KOPT-K1 (cell line): ENCODE data around the gene ABCA7.

ENCODE experiments used
- H3K27ac ChIP-seq: fragments of 200-600 bp; sonication (generic); 2 replicates; pipeline ENCODE4 v1.5.1; 2016; ENCODE audit warnings: antibody characterized with exemption, mild to moderate bottlenecking, low read depth, low read length; ENCODE audit not compliant: poor library complexity, severe bottlenecking
- H3K36me3 ChIP-seq: fragments of 200-600 bp; sonication (generic); 2 replicates; pipeline ENCODE4 v1.5.1; 2017; ENCODE audit warnings: antibody characterized with exemption, mild to moderate bottlenecking, low read length, moderate library complexity; ENCODE audit not compliant: insufficient read depth
- H3K9me3 ChIP-seq: fragments of 200-600 bp; sonication (generic); 2 replicates; pipeline ENCODE4 v1.5.1; 2017; ENCODE audit warnings: antibody characterized with exemption, low read length, mild to moderate bottlenecking; ENCODE audit not compliant: insufficient read depth, poor library complexity, severe bottlenecking

ABCA7 gene

DNA sequence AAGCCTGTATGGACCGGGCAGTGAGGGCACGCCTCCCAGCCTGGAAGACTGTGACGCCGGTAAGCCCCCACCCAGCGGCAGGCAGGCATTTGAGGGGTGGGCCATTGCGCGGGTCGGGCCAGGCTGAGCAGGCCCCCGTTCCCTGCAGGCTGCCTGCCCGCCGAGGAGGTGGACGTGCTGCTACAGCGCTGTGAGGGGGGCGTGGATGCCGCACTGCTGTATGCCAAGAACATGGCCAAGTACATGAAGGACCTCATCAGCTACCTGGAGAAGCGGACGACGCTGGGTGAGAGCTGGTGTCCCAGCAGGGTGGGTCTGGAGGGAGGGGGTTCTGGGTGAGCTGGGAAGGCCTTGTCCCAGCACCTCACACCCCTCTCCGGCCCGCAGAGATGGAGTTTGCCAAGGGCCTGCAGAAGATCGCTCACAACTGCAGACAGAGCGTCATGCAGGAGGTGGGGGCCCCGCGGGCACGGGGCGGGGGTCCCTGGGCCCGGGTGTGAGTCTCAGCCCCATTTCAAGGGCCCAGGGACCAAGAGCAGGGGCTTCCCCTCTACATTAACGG, 34.1 kb downstream of the ABCA7 start:
- peak overlapping the region; percentile 60 for H3K27ac ChIP-seq
- no peaks in the 10 kb centered on the region for H3K9me3 ChIP-seq
- H3K36me3 ChIP-seq = peaks cover 80% of the 10 kb centered on the region

DNA sequence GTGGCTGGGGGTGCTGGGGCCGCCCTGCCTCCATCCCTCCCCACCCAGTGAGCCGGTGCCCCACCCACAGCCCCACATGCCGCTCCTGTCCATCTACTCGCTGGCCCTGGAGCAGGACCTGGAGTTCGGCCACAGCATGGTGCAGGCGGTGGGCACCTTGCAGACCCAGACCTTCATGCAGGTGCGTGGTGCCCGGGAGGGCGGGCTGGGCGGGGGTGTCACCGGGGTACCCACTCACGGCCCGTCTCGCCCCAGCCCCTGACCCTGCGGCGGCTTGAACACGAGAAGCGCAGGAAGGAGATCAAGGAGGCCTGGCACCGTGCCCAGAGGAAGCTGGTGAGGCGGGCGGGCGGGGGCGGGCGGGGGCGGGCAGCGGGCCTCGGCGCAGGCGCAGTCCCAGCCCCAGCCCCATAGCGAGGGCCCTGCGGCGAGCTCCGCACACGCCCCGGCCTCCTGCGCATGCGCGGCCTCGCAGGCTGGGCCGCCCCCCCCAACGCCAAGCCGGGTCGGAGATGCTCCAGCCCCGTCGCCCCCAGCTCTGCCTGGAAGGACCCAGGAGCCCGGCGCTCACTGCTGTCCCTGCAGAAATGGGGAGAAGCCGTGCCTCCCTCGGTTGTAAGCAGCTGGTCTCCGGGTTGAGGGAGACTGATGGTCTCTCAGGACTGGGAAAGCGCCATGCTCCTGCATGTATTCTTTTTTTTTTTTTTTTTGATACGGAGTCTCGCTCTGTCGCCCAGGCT, 34.8 kb downstream of the ABCA7 start:
- H3K36me3 ChIP-seq = peaks cover 82% of the 10 kb centered on the region
- H3K9me3 ChIP-seq = no peaks in the 10 kb centered on the region
- H3K27ac ChIP-seq = peak overlapping the region; percentile 67

DNA sequence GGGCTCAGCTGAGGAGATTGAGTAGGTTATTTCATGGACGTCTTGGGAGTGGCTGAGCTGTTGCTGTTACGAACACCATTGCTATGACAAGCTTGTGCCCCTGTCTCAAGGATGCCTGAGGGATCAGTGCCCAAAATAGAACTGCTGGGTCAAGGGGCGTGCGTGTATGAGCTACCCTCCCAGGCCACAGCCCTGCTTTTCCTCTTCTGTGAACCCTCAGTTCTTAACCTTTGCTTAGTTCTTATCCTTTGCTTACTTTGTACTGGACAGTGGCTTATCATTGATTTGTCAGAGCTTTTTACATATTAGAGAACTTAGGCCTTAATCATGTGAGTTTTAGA, 36.1 kb downstream of the ABCA7 start:
- Histone ChIP-seq H3K9me3 (no peaks in the 10 kb centered on the region), H3K36me3 (peaks cover 82% of the 10 kb centered on the region), H3K27ac (peak overlapping the region; percentile 67)

DNA sequence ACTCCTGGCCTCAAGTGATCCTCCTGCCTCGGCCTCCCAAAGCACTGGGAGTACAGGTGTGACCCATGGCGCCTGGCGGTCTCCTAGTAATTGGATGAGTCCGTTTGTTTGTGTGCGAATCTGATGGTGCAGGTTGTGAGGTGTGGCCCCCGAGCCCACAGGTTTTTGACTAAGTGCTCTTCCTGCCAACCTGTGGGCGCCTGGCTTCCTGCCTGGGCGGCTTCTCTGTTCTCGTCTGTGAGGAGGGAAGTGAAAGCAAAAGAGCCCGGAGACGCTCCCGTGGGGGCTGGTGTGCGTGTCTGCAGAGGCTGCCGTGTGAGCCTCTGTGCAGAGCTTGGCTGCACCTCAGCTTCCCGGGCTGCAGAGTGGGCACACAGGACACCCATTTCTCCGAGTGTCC, 37.0 kb downstream of the ABCA7 start:
- Histone ChIP-seq H3K9me3 (no peaks in the 10 kb centered on the region), H3K36me3 (peaks cover 84% of the 10 kb centered on the region), H3K27ac (peak overlapping the region; percentile 67)

DNA sequence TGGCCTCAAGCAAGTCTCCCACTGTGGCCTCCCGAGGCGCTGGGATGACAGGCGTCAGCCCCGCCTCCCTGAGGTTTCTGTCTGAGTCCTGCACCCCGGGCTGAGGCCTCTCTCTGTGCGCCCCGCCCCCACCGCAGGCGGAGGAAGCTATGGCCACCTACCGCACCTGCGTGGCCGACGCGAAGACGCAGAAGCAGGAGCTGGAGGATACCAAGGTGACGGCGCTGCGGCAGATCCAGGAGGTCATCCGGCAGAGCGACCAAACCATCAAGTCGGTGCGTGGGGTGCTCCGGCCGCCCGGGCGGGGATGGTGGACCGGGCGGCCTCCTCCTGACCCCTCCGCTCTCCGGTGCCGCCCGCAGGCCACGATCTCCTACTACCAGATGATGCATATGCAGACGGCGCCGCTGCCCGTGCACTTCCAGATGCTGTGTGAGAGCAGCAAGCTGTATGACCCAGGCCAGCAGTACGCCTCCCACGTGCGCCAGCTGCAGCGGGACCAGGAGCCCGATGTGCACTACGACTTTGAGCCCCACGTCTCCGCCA, 39.7 kb downstream of the ABCA7 start:
- H3K36me3 ChIP-seq = peaks cover 85% of the 10 kb centered on the region
- no peak overlapping the region for H3K27ac ChIP-seq
- H3K9me3 ChIP-seq = no peaks in the 10 kb centered on the region

DNA sequence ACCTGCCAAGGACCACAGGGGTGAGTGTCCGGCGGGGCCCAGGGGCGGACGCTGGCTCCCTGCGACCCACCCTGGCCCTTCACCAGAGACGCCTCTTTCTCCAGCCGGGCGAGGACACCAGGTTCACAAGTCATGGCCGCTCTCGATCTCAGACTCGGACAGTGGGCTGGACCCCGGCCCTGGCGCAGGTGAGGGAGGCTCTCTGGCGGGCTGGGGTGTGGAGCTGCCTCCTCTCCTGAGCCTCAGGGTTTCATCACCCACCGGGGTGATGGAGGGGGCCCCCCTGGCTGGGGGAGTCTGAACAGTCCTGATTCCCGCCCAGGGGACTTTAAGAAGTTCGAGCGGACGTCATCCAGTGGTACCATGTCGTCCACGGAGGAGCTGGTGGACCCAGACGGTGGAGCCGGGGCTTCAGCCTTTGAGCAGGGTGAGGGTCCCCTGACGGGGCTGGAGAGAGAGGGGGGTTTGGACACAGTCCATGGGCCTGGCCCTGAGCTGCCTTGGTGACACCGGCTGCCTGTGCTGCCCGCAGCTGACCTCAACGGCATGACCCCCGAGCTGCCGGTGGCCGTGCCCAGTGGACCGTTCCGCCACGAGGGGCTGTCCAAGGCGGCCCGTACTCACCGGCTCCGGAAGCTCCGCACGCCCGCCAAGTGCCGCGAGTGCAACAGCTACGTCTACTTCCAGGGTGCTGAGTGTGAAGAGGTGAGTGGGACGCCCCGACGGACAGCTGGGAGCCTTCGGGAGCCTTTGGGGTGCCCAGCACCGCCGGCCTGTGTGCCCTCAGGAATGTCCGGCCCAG, 40.7 kb downstream of the ABCA7 start:
- H3K36me3 ChIP-seq = peaks cover 87% of the 10 kb centered on the region
- no peaks in the 10 kb centered on the region for H3K9me3 ChIP-seq
- H3K27ac ChIP-seq = no peak overlapping the region

DNA sequence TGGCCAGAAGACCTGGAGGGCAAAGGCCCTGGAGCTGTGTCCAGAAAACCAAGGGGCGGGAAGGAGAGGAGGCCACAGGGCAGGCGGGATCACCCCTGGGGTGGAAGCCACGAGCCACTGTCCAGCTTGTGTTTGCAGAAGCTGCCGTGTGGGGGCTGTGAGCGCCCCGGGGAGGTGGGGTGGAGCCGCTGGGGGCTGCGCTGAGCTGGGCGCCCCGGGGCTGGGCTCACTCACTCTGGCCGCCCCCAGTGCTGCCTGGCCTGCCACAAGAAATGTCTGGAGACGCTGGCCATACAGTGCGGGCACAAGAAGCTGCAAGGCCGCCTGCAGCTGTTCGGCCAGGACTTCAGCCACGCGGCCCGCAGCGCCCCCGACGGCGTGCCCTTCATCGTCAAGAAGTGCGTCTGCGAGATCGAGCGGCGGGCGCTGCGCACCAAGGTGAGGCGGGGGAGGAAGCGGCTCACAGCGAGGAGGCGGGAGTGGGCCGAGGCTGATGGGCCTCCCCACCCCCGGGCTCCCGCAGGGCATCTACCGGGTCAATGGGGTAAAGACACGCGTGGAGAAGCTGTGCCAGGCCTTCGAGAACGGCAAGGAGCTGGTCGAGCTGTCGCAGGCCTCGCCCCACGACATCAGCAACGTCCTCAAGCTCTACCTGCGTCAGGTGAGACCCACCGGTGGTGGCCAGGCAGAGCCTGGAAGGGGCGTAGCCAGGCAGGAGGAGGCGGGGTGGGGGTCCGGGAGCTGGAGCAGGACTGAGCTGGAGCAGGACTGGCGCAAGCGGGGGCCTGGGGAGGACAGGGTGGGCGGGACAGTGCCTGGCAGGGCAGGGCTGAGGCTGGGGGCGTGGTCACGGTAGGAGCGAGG, 41.6 kb downstream of the ABCA7 start:
- H3K9me3 ChIP-seq = no peaks in the 10 kb centered on the region
- H3K27ac ChIP-seq = no peak overlapping the region
- H3K36me3 ChIP-seq = peaks cover 89% of the 10 kb centered on the region

DNA sequence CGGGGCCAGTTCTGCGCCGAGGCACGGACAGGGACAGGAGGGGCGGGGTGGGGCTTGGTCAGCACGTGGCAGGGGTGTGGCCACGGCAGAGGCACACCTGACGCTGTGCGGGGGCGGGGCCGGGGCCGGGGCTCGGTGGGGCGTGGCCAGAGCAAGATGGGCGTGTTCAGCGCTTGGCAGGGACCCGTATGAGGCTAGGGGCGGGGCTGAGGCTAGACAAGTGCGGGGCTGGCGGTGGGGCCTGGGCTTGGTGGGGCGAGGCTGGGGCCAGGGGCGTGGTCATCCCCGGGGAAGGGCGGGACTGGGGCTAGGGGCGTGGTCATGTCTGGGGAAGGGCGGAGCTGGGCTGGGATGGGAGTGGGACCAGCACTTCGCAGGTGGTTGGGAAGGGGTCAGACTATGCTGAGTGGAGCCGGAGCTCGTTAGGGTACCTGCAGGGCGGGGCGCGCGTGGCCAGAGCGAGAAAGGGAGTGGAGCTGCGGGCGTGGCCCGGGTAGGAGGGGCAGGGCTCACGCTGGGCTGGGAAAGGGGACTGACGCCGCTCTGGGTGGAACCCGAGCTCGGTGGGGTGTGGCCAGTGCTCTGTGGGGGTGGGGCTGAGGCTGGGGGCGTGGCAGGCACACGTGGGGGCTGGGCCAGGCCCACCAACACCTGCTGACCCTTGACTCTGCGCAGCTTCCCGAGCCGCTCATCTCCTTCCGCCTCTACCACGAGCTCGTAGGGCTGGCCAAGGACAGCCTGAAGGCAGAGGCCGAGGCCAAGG, 42.4 kb downstream of the ABCA7 start:
- Histone ChIP-seq H3K9me3 (no peaks in the 10 kb centered on the region), H3K36me3 (peaks cover 97% of the 10 kb centered on the region), H3K27ac (no peak overlapping the region)

DNA sequence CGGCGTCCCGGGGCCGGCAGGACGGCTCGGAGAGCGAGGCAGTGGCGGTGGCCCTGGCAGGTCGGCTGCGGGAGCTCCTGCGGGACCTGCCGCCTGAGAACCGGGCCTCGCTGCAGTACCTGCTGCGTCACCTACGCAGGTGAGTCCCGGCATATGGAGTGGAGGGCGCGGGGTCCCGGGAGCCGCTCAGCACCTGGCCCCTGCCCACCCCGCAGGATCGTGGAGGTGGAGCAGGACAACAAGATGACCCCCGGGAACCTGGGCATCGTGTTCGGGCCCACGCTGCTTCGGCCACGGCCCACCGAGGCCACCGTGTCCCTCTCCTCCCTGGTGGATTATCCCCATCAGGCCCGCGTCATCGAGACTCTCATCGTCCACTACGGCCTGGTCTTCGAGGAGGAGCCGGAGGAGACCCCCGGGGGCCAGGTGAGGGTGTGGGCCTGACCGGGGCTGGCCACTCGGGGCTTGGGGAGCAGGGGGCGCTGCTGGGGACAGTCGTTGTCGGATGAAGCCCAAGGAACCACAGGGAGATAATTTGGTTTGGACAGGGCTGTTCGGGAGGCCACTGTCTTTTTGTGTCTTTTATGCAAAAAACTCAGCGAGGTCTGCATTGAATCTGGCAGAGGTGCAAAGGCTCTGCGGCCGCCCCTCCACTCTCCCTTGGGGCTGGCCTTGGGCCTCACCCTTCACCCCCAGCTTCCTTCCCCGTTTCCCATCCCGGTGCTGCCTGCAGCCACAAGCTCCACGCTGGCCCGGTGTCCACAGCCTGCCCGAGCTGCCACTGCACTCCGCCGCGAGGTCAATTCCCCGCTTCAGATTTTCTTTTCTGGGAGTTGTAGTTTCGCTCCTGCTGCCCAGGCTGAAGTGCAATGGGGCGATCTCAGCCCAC, 43.3 kb downstream of the ABCA7 start:
- Histone ChIP-seq H3K27ac (no peak overlapping the region), H3K36me3 (peaks cover 98% of the 10 kb centered on the region), H3K9me3 (no peaks in the 10 kb centered on the region)

DNA sequence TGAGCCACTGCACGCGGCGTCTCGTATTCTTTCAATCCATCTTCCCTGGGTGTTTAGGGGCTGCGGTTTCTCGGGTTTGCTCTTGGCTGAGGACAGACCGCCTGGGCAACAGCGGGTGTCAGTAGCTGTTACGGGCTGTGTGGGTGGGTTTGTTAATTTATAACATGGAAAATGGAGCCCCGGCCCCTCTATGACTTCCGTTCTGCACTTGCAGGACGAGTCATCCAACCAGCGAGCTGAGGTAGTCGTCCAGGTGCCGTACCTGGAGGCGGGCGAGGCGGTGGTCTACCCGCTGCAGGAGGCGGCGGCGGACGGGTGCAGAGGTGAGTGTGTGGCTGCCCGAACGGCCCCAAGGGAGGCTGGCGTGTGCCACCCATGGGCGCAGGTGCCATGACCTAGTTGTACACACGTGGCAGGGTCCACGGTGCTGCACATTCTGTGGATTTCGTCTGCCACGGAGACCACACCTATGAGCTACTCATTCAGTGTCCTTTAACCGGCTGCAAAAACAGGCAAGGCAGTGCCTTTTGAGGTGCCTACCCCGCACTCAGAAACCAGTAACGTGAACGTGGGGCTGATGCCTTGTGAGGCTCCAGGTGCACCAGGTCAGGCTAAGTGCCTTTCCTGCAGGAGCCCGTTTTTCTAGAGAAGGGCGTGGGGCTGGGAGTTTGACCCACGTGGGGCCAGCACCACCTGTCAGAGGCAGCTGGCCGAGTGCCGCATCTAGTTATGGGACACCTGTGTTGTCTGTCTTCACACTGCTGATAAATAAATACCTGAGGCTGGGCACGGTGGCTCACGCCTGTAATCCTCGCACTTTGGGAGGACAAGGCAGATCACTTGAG, 44.3 kb downstream of the ABCA7 start:
- H3K36me3 ChIP-seq = peaks cover 98% of the 10 kb centered on the region
- no peaks in the 10 kb centered on the region for H3K9me3 ChIP-seq
- no peak overlapping the region for H3K27ac ChIP-seq

DNA sequence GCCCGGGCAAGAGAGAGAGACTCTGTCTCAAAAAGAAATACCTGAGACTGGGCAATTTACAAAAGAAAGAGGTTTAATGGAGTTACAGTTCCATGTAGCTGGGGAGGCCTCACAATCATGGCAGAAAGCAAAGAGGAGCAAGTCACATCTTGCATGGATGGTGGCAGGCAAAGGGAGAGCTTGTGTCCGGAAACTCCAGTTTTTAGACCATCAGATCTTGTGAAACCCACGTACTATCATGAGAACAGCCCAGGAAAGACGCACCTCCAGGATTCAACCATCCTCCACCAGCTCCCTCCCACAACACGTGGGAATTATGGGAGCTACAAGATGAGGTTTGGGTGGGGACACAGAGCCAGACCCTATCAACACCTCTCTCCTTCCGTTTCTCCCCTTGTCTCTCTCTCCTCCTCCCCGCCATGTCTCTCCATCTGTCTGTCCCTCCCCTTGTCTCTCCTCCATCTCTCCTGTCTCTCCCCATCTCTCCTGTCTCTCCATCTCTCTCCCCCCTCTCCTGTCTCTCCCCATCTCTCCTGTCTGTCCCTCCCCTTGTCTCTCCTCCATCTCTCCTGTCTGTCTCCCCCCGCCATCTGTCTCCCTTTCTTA, 45.2 kb downstream of the ABCA7 start:
- no peaks in the 10 kb centered on the region for H3K9me3 ChIP-seq
- H3K27ac ChIP-seq = no peak overlapping the region
- peaks cover 96% of the 10 kb centered on the region for H3K36me3 ChIP-seq

DNA sequence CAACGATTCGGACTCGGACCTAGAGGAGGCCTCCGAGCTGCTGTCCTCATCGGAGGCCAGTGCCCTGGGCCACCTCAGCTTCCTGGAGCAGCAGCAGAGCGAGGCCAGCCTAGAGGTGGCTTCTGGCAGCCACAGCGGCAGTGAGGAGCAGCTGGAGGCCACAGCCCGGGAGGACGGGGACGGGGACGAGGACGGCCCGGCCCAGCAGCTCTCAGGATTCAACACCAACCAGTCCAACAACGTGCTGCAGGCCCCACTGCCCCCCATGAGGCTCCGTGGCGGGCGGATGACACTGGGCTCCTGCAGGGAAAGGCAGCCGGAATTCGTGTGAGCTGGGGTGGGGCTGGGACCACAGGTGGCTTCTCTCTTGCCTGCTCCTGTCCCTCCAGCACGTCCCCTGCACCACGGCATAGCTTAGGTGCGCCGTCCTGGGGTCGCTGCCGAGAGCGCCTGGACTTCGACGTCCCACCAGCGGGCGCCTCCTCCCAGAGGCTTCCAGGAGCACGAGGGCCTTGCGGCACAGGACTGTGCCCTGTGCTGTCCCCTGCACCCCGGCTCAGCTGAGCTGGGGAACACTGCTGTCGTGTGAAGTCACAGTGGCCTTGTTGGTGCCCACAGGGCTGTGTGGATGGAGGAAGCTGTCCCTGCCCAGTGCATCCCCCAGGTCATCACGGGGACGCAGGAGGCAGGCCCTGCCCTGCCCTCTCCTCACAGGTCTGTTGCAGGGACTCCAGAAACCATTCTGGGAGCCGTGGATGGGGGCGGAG, 46.0 kb downstream of the ABCA7 start:
- peaks cover 96% of the 10 kb centered on the region for H3K36me3 ChIP-seq
- no peak overlapping the region for H3K27ac ChIP-seq
- H3K9me3 ChIP-seq = no peaks in the 10 kb centered on the region
